Measurements from ENCODE around the gene PDZD4.
"Not testable (repeated sequence)": the region's sequence is repeated elsewhere in the genome, so short reads cannot be mapped to it uniquely, and the experiment has no call there.

Gene PDZD4

GRCh38 chrX:153819384-153820040 is 10.8 kb downstream of the PDZD4 start:
- no peak for DNase-seq (ENCODE audit: extremely low read depth, low read depth)
- TF ChIP-seq CTCF (IDR thresholded peaks at IDR 0.05; ENCODE audit: low read depth, low read length, missing control alignments), result no peak
- peak overlapping the region; percentile 25 for H3K4me3 ChIP-seq (replicated peaks; ENCODE audit: low read depth, low read length)

- H3K4me3 ChIP-seq (replicated peaks; ENCODE audit: low read depth, low read length), result peak overlapping the region; percentile 25
- DNase-seq (ENCODE audit: extremely low read depth, low read depth), result no peak
- no peak for TF ChIP-seq CTCF (IDR thresholded peaks at IDR 0.05; ENCODE audit: low read depth, low read length, missing control alignments)
Measured at GRCh38 chrX:153818571-153819383, 11.6 kb downstream of the PDZD4 start.

- not testable (repeated sequence) for H3K4me3 ChIP-seq (replicated peaks; ENCODE audit: low read depth, low read length); DNase-seq (ENCODE audit: extremely low read depth, low read depth)
Measured at GRCh38 chrX:153818064-153818463, 12.3 kb downstream of the PDZD4 start.

GRCh38 chrX:153816831-153817690 is 13.3 kb downstream of the PDZD4 start:
- no peak for DNase-seq (ENCODE audit: extremely low read depth, low read depth)
- no peak overlapping the region for H3K4me3 ChIP-seq (replicated peaks; ENCODE audit: low read depth, low read length)
- TF ChIP-seq CTCF (IDR thresholded peaks at IDR 0.05; ENCODE audit: low read depth, low read length, missing control alignments), result no peak

- TF ChIP-seq CTCF (IDR thresholded peaks at IDR 0.05; ENCODE audit: low read depth, low read length, missing control alignments), result no peak
- no peak for DNase-seq (ENCODE audit: extremely low read depth, low read depth)
- H3K4me3 ChIP-seq (replicated peaks; ENCODE audit: low read depth, low read length), result no peak overlapping the region
Measured at GRCh38 chrX:153814591-153815315, 15.6 kb downstream of the PDZD4 start.

- no peak overlapping the region for H3K4me3 ChIP-seq (replicated peaks; ENCODE audit: low read depth, low read length)
- DNase-seq (ENCODE audit: extremely low read depth, low read depth), result no peak
- TF ChIP-seq CTCF (IDR thresholded peaks at IDR 0.05; ENCODE audit: low read depth, low read length, missing control alignments), result no peak
Measured at GRCh38 chrX:153813161-153813560, 17.2 kb downstream of the PDZD4 start.

Data from HFF-Myc (cell line).